HG03103 (cell line): Measurements from ENCODE around the gene FAM117B.
"Not testable (repeated sequence)": the region's sequence is repeated elsewhere in the genome, so short reads cannot be mapped to it uniquely, and the experiment has no call there.

ENCODE experiments used
- ATAC-seq: cut with Tn5 transposase; IDR thresholded peaks from one replicate; pipeline ENCODE4 v1.9.1; 2021; ENCODE audit warnings: low read depth; ENCODE audit not compliant: unreplicated experiment

FAM117B gene

DNA sequence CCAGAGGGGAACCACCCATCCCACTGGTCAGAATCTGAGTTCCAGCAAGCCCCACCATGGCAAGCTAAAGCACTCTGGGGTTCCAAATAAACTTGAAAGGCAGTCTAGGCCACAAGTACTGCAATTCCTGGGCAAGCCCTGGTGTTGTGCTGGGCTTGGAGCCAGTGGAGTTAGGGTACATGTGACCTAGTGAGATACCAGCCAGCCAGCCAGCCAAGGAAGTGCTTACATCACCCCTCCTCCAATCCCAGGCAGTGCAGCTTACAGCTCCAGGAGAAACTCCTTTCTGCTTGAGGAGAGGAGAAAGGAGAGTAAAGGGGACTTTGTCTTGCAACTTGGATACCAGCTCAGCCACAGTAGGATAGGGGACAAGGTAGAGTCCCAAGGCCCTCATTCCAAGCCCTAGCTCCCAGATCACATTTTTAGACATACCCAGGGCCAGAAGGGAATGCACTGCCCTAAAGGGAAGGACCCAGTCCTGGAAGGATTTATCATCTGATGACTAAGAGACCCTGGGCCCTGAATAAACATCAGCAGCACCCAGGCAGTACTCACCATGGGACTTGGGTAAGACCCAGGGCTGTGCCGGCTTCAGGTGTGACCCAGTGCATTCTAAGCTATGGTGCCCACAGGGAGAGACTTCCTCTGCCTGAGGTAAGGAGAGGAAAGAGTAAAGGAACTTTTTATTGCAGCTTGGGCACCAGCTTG lies 172.8 kb downstream of the FAM117B start:
- not testable (repeated sequence) for ATAC-seq

GRCh38 chr2:202808754-202809153 lies 174.0 kb downstream of the FAM117B start:
- ATAC-seq, result no peak

- ATAC-seq, result no peak
These were observed 178.6 kb downstream of the FAM117B start for GRCh38 chr2:202813387-202813786.

GRCh38 chr2:202814226-202814625 lies 179.5 kb downstream of the FAM117B start:
- ATAC-seq, result no peak

GRCh38 chr2:202815548-202816360 lies 181.0 kb downstream of the FAM117B start:
- ATAC-seq, result no peak

GRCh38 chr2:202817771-202818170 lies 183.0 kb downstream of the FAM117B start:
- no peak for ATAC-seq

- no peak for ATAC-seq
These were observed 183.6 kb downstream of the FAM117B start for GRCh38 chr2:202818321-202818720.
